ENCODE data around the gene MCUB. TPM values are rescaled to one million over a fixed set of nuclear protein-coding genes. Genes with fewer than 3 reads are reported as not detected.

The MCUB gene
- total RNA-seq, 1 experiment from 2014 or later = 14.8 TPM

DNA sequence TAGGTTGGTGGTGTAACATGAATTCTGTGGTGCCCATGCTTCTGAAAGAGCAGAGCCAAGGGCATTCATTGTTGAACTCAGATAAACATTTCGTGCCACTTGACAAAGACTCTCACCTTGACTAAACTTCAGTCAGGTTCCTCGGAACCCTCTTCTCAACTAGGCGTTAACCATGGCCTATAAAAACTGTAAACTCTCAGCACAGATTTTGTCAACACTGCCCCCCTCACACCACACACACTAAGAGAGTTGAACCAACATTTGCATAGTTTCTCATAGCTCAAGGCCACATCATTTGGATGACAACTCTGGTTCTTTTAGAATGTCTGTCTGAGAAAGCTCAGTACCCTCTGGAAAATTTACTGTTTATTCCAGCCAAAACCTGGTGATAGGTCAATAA is 115.1 kb downstream of the MCUB start:
- Mint-ChIP-seq H3K27me3 (ENCODE audit: low read depth) (no peaks in the 10 kb centered on the region; the same call in 1 of the 2 replicates), H3K36me3 (ENCODE audit: insufficient read depth in 1 of 3, low read depth in 3 of 3) (peaks cover 12 to 34% (median 17%) of the 10 kb centered on the region in 3 experiments; a peak in 6 of 7 replicates), H3K4me1 (no peaks in the 10 kb centered on the region), H3K4me3 (no peak overlapping the region), H3K9me3 (peaks cover 21% of the 10 kb centered on the region in 2 experiments), H3K27ac (no peak overlapping the region)
- Histone ChIP-seq H3K18ac (ENCODE audit: insufficient read length, low read depth, low read length) (no peak overlapping the region), H2AFZ (ENCODE audit: low read length) (no peak overlapping the region), H2BK20ac (ENCODE audit: low read depth, low read length, poor library complexity, severe bottlenecking) (no peak overlapping the region), H3T11ph (ENCODE audit: low read length) (no peak overlapping the region), H4K91ac (ENCODE audit: insufficient read length, low read depth, low read length) (no peak overlapping the region), H3K4ac (ENCODE audit: low read depth, low read length) (no peak overlapping the region), H3K79me2 (ENCODE audit: insufficient read depth, low read length) (no peaks in the 10 kb centered on the region), H3K27me3 (ENCODE audit: insufficient read depth, low read length) (no peaks in the 10 kb centered on the region), H3K79me1 (ENCODE audit: insufficient read depth, low read depth, low read length, poor library complexity, severe bottlenecking) (no peaks in the 10 kb centered on the region), H2BK5ac (ENCODE audit: insufficient read length, low read length) (no peak overlapping the region), H3K56ac (ENCODE audit: insufficient read length, low read depth, low read length) (no peak overlapping the region), H4K8ac (replicated peaks; ENCODE audit: insufficient read length, low read depth, low read length) (no peak overlapping the region), H3K23ac (ENCODE audit: insufficient read length, low read depth, low read length) (no peak overlapping the region), H3K23me2 (ENCODE audit: insufficient read length, low read depth, low read length, poor library complexity, severe bottlenecking) (no peaks in the 10 kb centered on the region), H2BK15ac (ENCODE audit: low read depth, low read length) (no peak overlapping the region), H4K5ac (ENCODE audit: insufficient read length, low read depth, low read length) (no peak overlapping the region), H2BK12ac (ENCODE audit: insufficient read length, low read depth, low read length) (no peak overlapping the region), H3K9ac (ENCODE audit: extremely low read depth, insufficient read length, low read length) (no peak overlapping the region), H3K14ac (ENCODE audit: insufficient read depth, low read length) (no peak overlapping the region), H3K4me2 (ENCODE audit: insufficient read depth, insufficient read length, low read length) (no peak overlapping the region), H2BK120ac (ENCODE audit: low read depth, low read length, poor library complexity, severe bottlenecking) (no peak overlapping the region), H2AK5ac (ENCODE audit: insufficient read length, low read length) (no peak overlapping the region), H3K9me3 (ENCODE audit: control insufficient read depth, low read depth, low read length) (no peaks in the 10 kb centered on the region), H3K4me1 (ENCODE audit: insufficient read depth, low read length) (no peaks in the 10 kb centered on the region), H4K20me1 (ENCODE audit: control insufficient read depth, insufficient read depth, insufficient read length) (no peaks in the 10 kb centered on the region), H3K27ac (ENCODE audit: insufficient read length, low read depth, low read length) (no peak overlapping the region)
- TF ChIP-seq, protein P1, sequence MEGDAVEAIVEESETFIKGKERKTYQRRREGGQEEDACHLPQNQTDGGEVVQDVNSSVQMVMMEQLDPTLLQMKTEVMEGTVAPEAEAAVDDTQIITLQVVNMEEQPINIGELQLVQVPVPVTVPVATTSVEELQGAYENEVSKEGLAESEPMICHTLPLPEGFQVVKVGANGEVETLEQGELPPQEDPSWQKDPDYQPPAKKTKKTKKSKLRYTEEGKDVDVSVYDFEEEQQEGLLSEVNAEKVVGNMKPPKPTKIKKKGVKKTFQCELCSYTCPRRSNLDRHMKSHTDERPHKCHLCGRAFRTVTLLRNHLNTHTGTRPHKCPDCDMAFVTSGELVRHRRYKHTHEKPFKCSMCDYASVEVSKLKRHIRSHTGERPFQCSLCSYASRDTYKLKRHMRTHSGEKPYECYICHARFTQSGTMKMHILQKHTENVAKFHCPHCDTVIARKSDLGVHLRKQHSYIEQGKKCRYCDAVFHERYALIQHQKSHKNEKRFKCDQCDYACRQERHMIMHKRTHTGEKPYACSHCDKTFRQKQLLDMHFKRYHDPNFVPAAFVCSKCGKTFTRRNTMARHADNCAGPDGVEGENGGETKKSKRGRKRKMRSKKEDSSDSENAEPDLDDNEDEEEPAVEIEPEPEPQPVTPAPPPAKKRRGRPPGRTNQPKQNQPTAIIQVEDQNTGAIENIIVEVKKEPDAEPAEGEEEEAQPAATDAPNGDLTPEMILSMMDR (conservative IDR thresholded peaks at IDR 0.05) = no peak
- WGBS (ENCODE audit: extremely low coverage, insufficient read length, low lambda C conversion rate) = no CpG with 5 or more reads among the region's 3 CpGs
- DNase-seq = no peak

Measured in H9 (cell line).